ENCODE results near the gene KIR3DL2. TPM values are rescaled to one million over a fixed set of nuclear protein-coding genes. Genes with fewer than 3 reads are reported as not detected.
A peak's percentile ranks its signal among the peaks of the same experiment; 100 is the strongest.
"Not testable (repeated sequence)": the region's sequence is repeated elsewhere in the genome, so short reads cannot be mapped to it uniquely, and the experiment has no call there.

KIR3DL2 gene
- not detected in 2 replicates for total RNA-seq (2014; rRNA removed; shearing (Covaris generic))

DNA sequence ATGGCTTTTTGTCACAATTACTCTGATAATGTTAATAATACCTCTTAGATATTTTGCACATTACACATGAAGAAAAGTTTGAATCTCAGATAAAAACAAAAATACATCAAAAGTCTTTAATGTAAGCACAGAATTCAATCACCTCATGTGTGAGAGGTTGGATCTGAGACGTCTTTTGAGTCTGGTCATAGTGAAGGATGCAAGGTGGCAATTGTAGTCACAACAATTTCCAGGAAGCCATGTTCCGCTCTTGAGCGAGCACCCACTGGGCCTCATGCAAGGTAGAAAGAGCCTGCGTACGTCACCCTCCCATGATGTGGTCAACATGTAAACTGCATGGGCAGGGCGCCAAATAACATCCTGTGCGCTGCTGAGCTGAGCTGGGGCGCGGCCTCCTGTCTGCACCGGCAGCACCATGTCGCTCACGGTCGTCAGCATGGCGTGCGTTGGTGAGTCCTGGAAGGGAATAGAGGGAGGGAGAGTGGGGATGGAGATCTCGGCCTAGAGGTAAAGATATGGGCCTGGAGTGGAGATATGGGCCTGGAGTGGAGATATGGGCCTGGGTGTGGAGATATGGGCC lies at the start of gene KIR3DL2:
KIR3DL2 (plus strand) TSS at position 383 of the 580 bp plus-strand sequence; CDS start at position 416, 33 bp downstream.
- not testable (repeated sequence) for DNase-seq (ENCODE audit: low spot score)

DNA sequence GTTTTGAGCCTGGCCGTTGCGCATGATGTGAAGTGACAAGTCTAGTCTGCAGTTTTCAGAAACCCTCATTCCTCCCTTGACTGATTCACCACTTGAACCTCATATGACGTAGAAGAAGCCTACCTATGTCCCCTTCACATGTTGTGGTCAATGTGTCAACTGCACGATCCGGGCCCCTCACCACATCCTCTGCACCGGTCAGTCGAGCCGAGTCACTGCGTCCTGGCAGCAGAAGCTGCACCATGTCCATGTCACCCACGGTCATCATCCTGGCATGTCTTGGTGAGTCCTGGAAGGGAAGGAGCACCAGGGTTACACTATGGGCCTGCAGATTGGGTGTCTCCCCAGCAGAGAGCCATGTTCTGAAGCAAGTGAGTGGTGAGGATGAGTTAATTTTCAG lies 46.8 kb upstream of the KIR3DL2 start, which contains the start of gene KIR2DL4:
KIR2DL4 (plus strand) TSS at position 201 of the 400 bp plus-strand sequence; CDS start at position 243, 42 bp downstream.
- no peak for DNase-seq (ENCODE audit: low spot score)

DNA sequence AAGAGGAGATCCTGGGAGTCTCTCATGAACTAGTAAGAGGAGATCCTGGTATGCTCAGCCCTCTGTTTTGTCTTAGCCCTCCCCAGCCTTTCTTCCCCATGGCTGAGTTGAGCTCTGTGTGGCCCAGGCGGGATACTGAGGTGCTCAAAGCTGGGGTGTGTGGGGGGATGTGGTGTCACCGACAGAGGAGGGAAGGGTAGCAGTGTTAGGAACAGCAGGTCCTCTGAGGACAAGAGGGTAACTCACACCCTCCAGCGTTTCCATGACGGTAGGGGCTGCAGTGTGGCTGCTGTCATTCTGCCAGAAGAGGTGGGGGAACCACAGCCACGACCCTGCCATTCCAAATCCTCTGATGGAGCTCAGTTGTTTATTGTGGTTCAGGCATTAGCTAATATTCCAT lies 46.1 kb upstream of the KIR3DL2 start:
- no peak for DNase-seq (ENCODE audit: low spot score)

DNA sequence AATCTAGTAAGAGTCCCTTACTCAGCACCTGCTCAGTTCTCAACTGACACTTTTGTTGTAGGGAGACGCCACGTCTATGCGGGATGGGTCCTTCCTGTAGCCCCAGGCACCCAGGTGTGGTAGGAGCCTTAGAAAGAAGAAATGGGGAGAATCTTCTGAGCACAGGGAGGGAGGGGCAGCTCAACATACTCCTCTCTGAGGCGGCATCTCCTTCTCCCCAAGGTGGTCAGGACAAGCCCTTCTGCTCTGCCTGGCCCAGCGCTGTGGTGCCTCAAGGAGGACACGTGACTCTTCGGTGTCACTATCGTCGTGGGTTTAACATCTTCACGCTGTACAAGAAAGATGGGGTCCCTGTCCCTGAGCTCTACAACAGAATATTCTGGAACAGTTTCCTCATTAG lies 45.7 kb upstream of the KIR3DL2 start:
- no peak for DNase-seq (ENCODE audit: low spot score)

DNA sequence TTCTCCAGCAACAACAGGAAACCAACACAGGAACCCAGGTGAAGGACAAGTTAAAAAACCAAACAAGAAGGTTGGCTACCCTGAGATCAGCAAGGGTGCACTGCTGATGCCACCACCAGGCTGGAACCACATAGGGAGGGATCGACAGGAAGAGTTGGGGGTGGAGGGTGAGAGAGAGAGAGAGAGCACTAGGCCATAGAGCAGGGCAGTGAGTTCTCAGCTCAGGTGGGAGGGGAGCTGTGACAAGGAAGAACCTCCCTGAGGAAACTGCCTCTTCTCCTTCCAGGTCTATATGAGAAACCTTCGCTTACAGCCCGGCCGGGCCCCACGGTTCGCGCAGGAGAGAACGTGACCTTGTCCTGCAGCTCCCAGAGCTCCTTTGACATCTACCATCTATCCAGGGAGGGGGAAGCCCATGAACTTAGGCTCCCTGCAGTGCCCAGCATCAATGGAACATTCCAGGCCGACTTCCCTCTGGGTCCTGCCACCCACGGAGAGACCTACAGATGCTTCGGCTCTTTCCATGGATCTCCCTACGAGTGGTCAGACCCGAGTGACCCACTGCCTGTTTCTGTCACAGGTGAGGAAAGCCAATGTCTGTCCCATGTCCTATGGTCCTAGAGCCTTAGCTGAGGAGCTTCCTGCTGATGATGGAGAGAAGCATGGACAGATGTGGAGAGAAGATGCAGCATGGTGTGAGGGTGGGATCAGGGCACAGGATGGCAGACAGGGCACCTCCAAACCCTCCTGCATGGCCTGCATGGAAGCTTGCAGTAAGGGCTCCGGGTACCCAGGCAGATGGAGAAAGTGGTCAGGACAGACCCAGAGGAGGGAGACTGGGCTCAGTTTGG lies 44.4 kb upstream of the KIR3DL2 start:
- no peak for DNase-seq (ENCODE audit: low spot score)

DNA sequence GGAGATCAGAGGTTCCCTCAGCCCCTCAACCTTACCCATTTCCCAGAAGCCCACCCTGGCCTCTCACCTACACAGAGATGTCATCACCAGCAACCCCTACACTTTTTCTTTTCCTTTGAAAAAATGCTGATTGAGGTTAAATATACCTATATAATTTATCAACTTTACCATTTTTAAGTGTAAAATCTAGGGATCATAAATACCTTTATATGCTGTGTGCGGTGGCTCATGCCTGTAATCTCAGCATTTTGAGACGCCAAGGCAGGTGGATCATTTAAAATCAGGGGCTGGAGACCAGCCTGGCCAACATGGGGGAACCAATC lies 43.8 kb upstream of the KIR3DL2 start:
- no peak for DNase-seq (ENCODE audit: low spot score)

DNA sequence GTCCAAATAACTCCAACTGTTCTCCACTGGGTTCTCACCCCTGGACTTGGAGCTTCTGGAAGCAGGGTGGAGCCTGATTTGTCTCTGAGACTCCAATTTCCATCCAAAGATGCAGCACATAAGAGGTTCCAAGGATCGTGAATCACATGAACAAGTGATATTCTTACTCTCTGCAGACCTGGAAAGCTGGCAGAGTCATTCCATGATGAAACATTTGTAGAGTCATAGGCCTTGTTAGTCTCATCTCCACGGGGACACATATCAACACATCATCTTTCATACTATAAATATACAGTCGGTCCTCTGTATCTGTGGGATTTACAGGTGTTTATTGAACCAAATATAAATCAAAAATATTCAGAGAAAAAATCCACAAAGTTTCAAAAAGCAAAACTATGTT lies 35.7 kb upstream of the KIR3DL2 start:
- DNase-seq (ENCODE audit: low spot score), result not testable (repeated sequence)

DNA sequence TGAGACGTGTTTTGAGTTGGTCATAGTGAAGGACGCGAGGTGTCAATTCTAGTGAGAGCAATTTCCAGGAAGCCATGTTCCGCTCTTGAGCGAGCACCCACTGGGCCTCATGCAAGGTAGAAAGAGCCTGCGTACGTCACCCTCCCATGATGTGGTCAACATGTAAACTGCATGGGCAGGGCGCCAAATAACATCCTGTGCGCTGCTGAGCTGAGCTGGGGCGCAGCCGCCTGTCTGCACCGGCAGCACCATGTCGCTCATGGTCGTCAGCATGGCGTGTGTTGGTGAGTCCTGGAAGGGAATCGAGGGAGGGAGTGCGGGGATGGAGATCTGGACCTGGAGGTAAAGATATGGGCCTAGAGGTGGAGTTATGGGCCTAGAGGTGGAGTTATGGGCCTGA lies 34.0 kb upstream of the KIR3DL2 start, which contains the start of gene KIR3DL1:
KIR3DL1 (plus strand) TSS at position 218 of the 400 bp plus-strand sequence.
- DNase-seq (ENCODE audit: low spot score), result not testable (repeated sequence)

DNA sequence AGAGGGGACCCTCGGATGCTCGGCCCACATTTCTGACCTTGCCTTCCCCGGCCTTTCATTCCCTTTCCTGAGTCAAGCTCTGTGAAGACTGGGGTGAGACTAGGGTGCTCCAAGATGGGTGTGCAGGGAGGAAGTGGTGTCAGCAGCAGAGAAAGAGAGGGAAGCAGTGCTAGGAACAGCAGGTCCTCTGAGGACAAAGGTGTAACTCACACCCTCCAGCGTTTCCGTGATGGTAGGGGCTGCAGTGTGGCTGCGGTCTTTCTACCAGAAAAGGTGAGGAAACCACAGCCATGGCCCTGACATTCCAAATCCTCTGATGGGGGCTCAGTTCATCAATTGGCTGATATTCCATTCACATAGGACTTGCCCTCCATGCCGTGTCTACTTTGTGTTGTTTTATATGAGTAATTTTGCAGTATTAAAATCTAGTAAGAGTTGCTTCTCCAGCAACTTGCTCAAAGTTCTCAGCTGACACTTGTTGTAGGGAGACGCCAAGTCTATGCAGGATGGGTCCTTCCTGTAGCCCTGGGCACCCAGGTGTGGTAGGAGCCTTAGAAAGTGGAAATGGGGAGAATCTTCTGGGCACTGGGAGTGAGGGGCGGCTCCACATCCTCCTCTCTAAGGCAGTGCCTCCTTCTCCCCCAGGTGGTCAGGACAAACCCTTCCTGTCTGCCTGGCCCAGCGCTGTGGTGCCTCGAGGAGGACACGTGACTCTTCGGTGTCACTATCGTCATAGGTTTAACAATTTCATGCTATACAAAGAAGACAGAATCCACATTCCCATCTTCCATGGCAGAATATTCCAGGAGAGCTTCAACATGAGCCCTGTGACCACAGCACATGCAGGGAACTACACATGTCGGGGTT lies 32.3 kb upstream of the KIR3DL2 start:
- no peak for DNase-seq (ENCODE audit: low spot score)

DNA sequence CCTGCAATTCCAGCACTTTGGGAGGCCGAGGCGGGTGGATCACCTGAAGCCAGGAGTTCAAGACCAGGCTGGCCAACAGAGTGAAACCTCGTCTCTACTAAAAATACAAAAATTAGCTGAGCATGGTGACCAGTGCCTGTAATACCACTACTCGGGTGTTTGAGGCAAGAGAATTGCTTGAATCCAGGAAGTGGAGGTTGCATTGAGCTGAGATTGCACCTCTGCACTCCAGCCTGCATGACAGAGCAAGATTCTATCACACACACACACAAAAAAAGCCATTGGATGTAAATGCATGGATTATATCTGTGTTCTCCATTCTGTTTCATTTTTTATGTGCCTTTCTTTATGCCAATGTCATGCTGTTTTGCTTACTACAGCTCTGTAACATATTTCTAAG lies 25.8 kb upstream of the KIR3DL2 start:
- not testable (repeated sequence) for DNase-seq (ENCODE audit: low spot score)

DNA sequence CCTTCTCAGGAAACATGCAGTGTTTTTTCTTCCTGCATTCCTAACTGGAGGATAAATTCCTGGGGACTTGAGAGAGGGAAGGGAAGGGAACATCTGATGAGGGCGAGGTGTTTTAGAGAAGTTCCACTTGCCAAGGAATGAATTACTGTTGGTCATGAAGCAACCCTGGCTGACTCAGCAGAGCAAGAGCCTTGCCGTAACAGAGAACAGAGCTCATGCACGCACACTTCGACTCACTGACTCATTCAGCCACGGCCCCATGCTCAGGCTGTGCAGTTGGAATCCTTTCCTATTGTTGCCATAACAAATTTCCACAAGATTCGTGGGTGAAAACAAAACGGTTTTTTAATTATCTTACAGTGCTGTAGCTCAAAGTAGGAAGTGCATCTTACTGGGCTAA lies 24.9 kb upstream of the KIR3DL2 start:
- DNase-seq (ENCODE audit: low spot score), result not testable (repeated sequence)

DNA sequence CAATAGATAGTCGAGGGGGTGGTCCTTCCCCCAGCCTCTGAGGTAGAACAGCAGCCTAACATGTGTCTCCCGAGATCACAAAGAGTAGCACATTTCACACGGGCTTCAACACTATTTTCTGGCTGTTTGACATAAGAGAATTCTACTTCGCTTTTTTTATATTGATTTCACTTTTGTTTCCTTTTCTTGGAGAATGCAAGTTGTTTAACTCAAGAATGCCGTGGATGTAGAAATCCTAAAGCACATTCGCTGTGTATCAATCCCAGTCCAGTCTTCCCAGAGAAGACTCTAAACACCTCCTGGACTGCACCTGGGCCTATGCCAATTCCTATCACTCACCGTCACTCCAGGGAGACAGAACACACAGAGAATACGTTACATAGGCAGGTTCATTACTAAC lies 22.2 kb upstream of the KIR3DL2 start:
- DNase-seq (ENCODE audit: low spot score), result not testable (repeated sequence)

DNA sequence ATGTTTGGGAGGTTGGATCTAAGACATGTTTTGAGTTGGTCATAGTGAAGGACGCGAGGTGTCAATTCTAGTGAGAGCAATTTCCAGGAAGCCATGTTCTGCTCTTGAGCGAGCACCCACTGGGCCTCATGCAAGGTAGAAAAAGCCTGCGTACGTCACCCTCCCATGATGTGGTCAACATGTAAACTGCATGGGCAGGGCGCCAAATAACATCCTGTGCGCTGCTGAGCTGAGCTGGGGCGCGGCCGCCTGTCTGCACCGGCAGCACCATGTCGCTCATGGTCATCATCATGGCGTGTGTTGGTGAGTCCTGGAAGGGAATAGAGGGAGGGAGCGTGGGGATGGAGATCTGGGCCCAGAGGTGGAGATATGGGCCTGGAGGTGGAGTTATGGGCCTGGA lies 17.7 kb upstream of the KIR3DL2 start, which contains the start of gene KIR2DS4:
KIR2DS4 (plus strand) TSS at position 181 of the 400 bp plus-strand sequence.
- not testable (repeated sequence) for DNase-seq (ENCODE audit: low spot score)

DNA sequence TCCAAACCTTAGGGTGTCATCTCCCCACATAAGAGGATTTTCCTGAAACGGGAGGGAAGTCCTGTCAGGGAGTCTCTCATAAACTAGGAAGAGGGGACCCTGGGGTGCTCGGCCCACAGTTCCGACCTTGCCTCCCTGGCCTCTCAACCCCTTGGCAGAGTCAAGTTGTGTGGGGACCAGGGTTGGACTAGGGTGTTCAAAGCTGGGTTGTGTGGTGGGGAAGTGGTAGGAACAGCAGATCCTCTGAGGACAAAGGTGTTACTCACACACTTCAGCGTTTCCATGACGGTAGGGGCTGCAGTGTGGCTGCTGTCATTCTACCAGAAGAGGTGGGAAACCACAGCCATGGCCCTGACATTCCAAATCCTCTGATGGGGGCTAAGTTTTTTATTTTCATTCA lies 15.1 kb upstream of the KIR3DL2 start:
- not testable (repeated sequence) for DNase-seq (ENCODE audit: low spot score)

DNA sequence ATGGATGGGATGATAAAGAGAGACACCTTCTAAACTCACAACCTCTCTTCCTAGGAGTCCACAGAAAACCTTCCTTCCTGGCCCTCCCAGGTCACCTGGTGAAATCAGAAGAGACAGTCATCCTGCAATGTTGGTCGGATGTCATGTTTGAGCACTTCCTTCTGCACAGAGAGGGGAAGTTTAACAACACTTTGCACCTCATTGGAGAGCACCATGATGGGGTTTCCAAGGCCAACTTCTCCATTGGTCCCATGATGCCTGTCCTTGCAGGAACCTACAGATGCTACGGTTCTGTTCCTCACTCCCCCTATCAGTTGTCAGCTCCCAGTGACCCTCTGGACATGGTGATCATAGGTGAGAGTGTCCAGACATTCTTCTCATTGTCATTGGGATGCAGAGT lies 12.7 kb upstream of the KIR3DL2 start:
- not testable (repeated sequence) for DNase-seq (ENCODE audit: low spot score)

DNA sequence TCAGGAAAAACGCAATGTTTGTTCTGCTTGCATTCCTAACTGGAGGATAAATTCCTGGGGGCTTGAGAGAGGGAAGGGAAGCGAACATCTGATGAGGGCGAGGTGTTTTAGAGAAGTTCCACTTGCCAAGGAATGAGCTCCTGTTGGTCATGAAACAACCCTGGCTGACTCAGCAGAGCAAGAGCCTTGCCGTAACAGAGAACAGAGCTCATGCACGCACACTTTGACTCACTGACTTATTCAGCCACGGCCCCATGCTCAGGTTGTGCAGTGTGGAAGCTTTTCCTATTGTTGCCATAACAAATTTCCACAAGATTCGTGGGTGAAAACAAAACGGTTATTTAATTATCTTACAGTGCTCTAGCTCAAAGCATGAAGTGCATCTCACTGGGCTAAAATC lies 7.1 kb upstream of the KIR3DL2 start:
- DNase-seq (ENCODE audit: low spot score), result not testable (repeated sequence)

DNA sequence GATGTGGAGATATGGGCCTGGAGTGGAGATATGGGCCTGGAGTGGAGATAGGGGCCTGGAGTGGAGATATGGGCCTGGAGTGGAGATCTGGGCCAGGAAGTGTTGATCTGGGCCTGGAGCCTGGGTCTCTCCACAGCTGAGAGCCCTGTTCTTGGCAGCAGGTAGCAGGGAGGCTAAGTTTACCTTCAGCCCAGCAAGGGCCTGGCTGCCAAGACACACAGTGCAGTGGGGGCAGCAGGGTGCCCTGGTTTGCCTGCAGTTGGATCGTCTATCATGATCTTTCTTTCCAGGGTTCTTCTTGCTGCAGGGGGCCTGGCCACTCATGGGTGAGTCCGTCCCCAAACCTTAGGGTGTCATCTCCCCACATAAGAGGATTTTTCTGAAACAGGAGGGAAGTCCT lies 687 bp downstream of the KIR3DL2 start:
- DNase-seq (ENCODE audit: low spot score), result no peak

DNA sequence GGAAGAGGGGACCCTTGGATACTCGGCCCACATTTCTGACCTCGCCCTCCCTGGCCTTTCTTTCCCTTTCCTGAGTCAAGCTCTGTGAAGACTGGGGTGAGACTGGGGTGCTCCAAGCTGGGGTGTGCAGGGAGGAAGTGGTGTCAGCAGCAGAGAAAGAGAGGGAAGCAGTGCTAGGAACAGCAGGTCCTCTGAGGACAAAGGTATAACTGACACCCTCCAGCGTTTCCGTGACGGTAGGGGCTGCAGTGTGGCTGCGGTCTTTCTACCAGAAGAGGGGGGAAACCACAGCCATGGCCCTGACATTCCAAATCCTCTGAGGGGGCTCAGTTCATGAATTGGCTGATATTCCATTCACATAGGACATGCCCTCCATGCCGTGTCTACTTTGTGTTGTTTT lies 1.1 kb downstream of the KIR3DL2 start:
- no peak for DNase-seq (ENCODE audit: low spot score)

DNA sequence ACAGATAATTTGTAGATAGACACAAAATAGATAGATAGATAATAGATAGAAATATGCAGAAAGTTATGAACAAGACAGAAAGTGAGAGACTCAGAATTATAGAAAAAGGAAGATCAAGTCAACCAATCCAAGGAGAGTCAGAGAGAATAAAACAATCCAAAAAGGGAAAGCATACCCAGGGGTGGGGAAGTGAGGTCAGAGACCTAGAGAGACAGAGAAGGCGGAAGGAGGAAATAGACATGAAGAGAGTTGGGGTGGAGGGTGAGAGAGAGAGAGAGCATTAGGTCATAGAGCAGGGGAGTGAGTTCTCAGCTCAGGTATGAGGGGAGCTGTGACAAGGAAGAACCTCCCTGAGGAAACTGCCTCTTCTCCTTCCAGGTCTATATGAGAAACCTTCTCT lies 5.0 kb downstream of the KIR3DL2 start:
- peak; percentile 3 for DNase-seq (ENCODE audit: low spot score)

DNA sequence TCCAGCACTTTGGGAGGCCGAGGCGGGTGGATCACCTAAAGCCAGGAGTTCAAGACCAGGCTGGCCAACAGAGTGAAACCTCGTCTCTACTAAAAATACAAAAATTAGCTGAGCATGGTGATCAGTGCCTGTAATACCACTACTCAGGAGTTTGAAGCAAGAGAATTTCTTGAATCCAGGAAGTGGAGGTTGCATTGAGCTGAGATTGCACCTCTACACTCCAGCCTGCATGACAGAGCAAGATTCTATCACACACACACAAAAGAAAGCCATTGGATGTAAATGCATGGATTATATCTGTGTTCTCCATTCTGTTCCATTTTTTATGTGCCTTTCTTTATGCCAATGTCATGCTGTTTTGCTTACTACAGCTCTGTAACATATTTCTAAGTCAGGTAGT lies 8.2 kb downstream of the KIR3DL2 start:
- DNase-seq (ENCODE audit: low spot score), result not testable (repeated sequence)

DNA sequence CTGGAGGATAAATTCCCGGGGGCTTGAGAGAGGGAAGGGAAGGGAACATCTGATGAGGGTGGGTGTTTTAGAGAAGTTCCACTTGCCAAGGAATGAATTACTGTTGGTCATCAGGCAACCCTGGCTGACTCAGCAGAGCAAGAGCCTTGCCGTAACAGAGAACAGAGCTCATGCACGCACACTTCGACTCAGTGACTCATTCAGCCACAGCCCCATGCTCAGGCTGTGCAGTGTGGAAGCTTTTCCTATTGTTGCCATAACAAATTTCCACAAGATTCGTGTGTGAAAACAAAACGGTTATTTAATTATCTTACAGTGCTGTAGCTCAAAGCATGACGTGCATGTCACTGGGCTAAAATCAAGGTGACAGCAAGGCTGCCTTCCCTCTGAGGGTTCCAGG lies 9.2 kb downstream of the KIR3DL2 start:
- peak; percentile 71 for DNase-seq (ENCODE audit: low spot score)

DNA sequence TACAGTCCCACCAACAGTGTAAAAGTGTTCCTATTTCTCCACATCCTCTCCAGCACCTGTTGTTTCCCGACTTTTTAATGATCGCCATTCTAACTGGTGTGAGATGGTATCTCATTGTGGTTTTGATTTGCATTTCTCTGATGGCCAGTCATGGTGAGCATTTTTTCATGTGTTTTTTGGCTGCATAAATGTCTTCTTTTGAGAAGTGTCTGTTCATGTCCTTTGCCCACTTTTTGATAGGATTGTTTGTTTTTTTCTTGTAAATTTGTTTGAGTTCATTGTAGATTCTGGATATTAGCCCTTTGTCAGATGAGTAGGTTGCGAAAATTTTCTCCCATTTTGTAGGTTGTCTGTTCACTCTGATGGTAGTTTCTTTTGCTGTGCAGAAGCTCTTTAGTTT lies 13.2 kb downstream of the KIR3DL2 start:
- not testable (repeated sequence) for DNase-seq (ENCODE audit: low spot score)

Measured in H4 (cell line).